HEK293 (cell line): ENCODE data around the gene CHST4.

ENCODE experiments used
- CTCF ChIA-PET: fragments of 350-600 bp; formaldehyde crosslinking; extraction: SDS; loops from one replicate; lab custom pipeline; 2021; ENCODE audit warnings: antibody characterized with exemption; lab: Yijun Ruan, JAX
- POLR2A ChIA-PET: fragments of 300-600 bp; formaldehyde crosslinking; extraction: SDS; loops from one replicate; lab custom pipeline; 2020; ENCODE audit warnings: antibody characterized with exemption, inconsistent platforms; lab: Yijun Ruan, JAX
- H3K27ac ChIP-seq: fragments of 200-500 bp; sonication (Bioruptor generic); 2 replicates; pipeline ENCODE4 v1.5.1; 2014; ENCODE audit warnings: low read depth, low read length, control low read depth, inconsistent platforms; ENCODE audit errors: extremely low read depth
- H3K36me3 ChIP-seq, 2 experiments: fragments of 200-500 bp in 1 of 2; sonication (Bioruptor generic) in 1 of 2; 1 replicate in 1 of 2; 2 replicates in 1 of 2; pipeline ENCODE4 v1.5.1; 2014 to 2017; ENCODE audit warnings: inconsistent platforms in 2 of 2, low read length in 2 of 2; ENCODE audit not compliant: control insufficient read depth in 2 of 2, insufficient read depth in 1 of 2
- H3K4me1 ChIP-seq: fragments of 200-500 bp; sonication (Bioruptor generic); 2 replicates; pipeline ENCODE4 v1.5.1; 2014; ENCODE audit warnings: mild to moderate bottlenecking, low read length, inconsistent platforms; ENCODE audit not compliant: control insufficient read depth, insufficient read depth
- H3K4me3 ChIP-seq: 2 replicates; pipeline ENCODE4 v1.5.1; 2011; ENCODE audit warnings: low read depth, mild to moderate bottlenecking, control low read depth, low read length, moderate library complexity
- H3K9me3 ChIP-seq: fragments of 200-500 bp; sonication (Bioruptor generic); 2 replicates; pipeline ENCODE4 v1.5.1; 2014; ENCODE audit warnings: low read depth, low read length, inconsistent platforms; ENCODE audit not compliant: control insufficient read depth, insufficient read depth
- AEBP2 ChIP-seq: fragments of 450-650 bp; formaldehyde crosslinking; IDR thresholded peaks from 2 replicates; pipeline ENCODE4 v1.5.1; 2016; ENCODE audit warnings: missing biosample characterization, missing genetic modification characterization, borderline replicate concordance
- BCL11A ChIP-seq: fragments of 450-650 bp; formaldehyde crosslinking; IDR thresholded peaks from 2 replicates; pipeline ENCODE4 v1.5.1; 2016; ENCODE audit warnings: low read depth, missing biosample characterization, missing genetic modification characterization
- CTCF ChIP-seq: fragments of 450-650 bp; formaldehyde crosslinking; IDR thresholded peaks from 2 replicates; pipeline ENCODE4 v1.5.1; 2016; ENCODE audit warnings: missing biosample characterization, missing genetic modification characterization
- ELK4 ChIP-seq: IDR thresholded peaks from 2 replicates; pipeline ENCODE4 v1.6.1; 2011; ENCODE audit warnings: mild to moderate bottlenecking, low read depth, low read length, borderline replicate concordance
- SETDB1 ChIP-seq: IDR thresholded peaks from one replicate; pipeline ENCODE4 v1.6.1; 2017; ENCODE audit warnings: mild to moderate bottlenecking, low read length, moderate library complexity, mixed read lengths; ENCODE audit not compliant: insufficient read length
- SP3 ChIP-seq: fragments of 450-650 bp; formaldehyde crosslinking; IDR thresholded peaks from 2 replicates; pipeline ENCODE4 v1.5.1; 2016; ENCODE audit warnings: missing biosample characterization, missing genetic modification characterization
- ZBTB10 ChIP-seq: fragments of 450-650 bp; formaldehyde crosslinking; IDR thresholded peaks from 2 replicates; pipeline ENCODE4 v1.5.1; 2016; ENCODE audit warnings: missing biosample characterization, missing genetic modification characterization
- ZBTB11 ChIP-seq: fragments of 450-650 bp; formaldehyde crosslinking; conservative IDR thresholded peaks from 2 replicates; pipeline ENCODE4 v1.5.1; 2016; ENCODE audit warnings: low read depth, missing biosample characterization, missing genetic modification characterization
- ZNF112 ChIP-seq: fragments of 450-650 bp; formaldehyde crosslinking; IDR thresholded peaks from 2 replicates; pipeline ENCODE4 v1.5.0; 2017; ENCODE audit warnings: missing biosample characterization, missing genetic modification characterization
- ZNF121 ChIP-seq: fragments of 450-650 bp; formaldehyde crosslinking; IDR thresholded peaks from 2 replicates; pipeline ENCODE4 v1.5.1; 2016; ENCODE audit warnings: missing biosample characterization, missing genetic modification characterization
- ZNF132 ChIP-seq: fragments of 450-650 bp; formaldehyde crosslinking; IDR thresholded peaks from 2 replicates; pipeline ENCODE4 v1.5.1; 2017; ENCODE audit warnings: missing biosample characterization, missing genetic modification characterization, borderline replicate concordance
- ZNF157 ChIP-seq: fragments of 450-650 bp; formaldehyde crosslinking; IDR thresholded peaks from 2 replicates; pipeline ENCODE4 v1.5.1; 2016; ENCODE audit warnings: missing biosample characterization, missing genetic modification characterization
- ZNF223 ChIP-seq: fragments of 450-650 bp; formaldehyde crosslinking; IDR thresholded peaks from 2 replicates; pipeline ENCODE4 v1.5.1; 2016; ENCODE audit warnings: missing biosample characterization, missing genetic modification characterization
- ZNF274 ChIP-seq, 2 experiments: fragments of 200-500 bp in 1 of 2; fragments of 450-650 bp in 1 of 2; sonication (Bioruptor generic) in 1 of 2; formaldehyde crosslinking in 1 of 2; IDR thresholded peaks; 2 replicates each; pipeline versions ENCODE4 v1.5.1 to v1.6.1; 2014 to 2016; ENCODE audit warnings: borderline replicate concordance in 1 of 2, inconsistent platforms in 1 of 2, low read length in 1 of 2, missing biosample characterization in 1 of 2, missing genetic modification characterization in 1 of 2
- ZNF280C ChIP-seq: fragments of 450-650 bp; formaldehyde crosslinking; IDR thresholded peaks from 2 replicates; pipeline ENCODE4 v1.5.1; 2016; ENCODE audit warnings: missing biosample characterization, missing genetic modification characterization
- ZNF324 ChIP-seq: fragments of 450-650 bp; formaldehyde crosslinking; IDR thresholded peaks from 2 replicates; pipeline ENCODE4 v1.5.1; 2016; ENCODE audit warnings: missing biosample characterization, missing genetic modification characterization
- ZNF416 ChIP-seq: fragments of 450-650 bp; formaldehyde crosslinking; IDR thresholded peaks from 2 replicates; pipeline ENCODE4 v1.5.1; 2016; ENCODE audit warnings: missing biosample characterization, missing genetic modification characterization
- ZNF426 ChIP-seq: fragments of 450-650 bp; formaldehyde crosslinking; IDR thresholded peaks from 2 replicates; pipeline ENCODE4 v1.5.1; 2017; ENCODE audit warnings: missing biosample characterization, missing genetic modification characterization, mild to moderate bottlenecking, inconsistent platforms, moderate library complexity
- ZNF571 ChIP-seq: fragments of 450-650 bp; formaldehyde crosslinking; IDR thresholded peaks from 2 replicates; pipeline ENCODE4 v1.5.0; 2017; ENCODE audit warnings: missing biosample characterization, missing genetic modification characterization
- ZNF626 ChIP-seq: fragments of 450-650 bp; sonication (Bioruptor Pico); formaldehyde crosslinking; IDR thresholded peaks from 2 replicates; pipeline ENCODE4 v1.5.1; 2018; ENCODE audit warnings: missing biosample characterization, missing genetic modification characterization, inconsistent platforms
- ZNF645 ChIP-seq: fragments of 450-650 bp; formaldehyde crosslinking; IDR thresholded peaks from 2 replicates; pipeline ENCODE4; 2016; ENCODE audit warnings: missing biosample characterization, missing genetic modification characterization
- ZNF830 ChIP-seq: fragments of 450-650 bp; IDR thresholded peaks from 2 replicates; pipeline ENCODE4 v1.5.0; 2018; ENCODE audit warnings: missing biosample characterization, missing genetic modification characterization, low read depth, mild to moderate bottlenecking, moderate library complexity

The CHST4 gene

GRCh38 chr16:71489122-71489521 lies 37.1 kb upstream of the CHST4 start, which contains the start of gene ZNF19 (continued):
- TF ChIP-seq ZBTB11 (tag by site-specific recombination) (no peak), ZNF112 (tag by site-specific recombination) (no peak), ZNF121 (tag by site-specific recombination) (no peak), SETDB1 (no peak), ZNF416 (no peak), ZNF280C (tag by site-specific recombination) (no peak), CTCF (tag by site-specific recombination) (no peak), ZNF324 (tag by site-specific recombination) (no peak)

GRCh38 chr16:71490361-71490760 lies 35.9 kb upstream of the CHST4 start:
- H3K4me1 ChIP-seq = no peaks in the 10 kb centered on the region
- POLR2A ChIA-PET = interaction anchor here (0.5 kb wide), 1 partner anchor 23 kb away, joined by 3 read pairs; no protein-coding TSS in a partner anchor
- no peak for TF ChIP-seq ZNF571 (tag by site-specific recombination)
- TF ChIP-seq SP3 (tag by site-specific recombination) = no peak
- TF ChIP-seq ZNF626 (tag by site-specific recombination) = no peak
- TF ChIP-seq ZNF645 (tag by site-specific recombination) = no peak
- no peak for TF ChIP-seq ELK4
- no peak for TF ChIP-seq ZNF274 (IDR thresholded peaks at IDR 0.05; ENCODE audit: low read length)
- no peak for TF ChIP-seq ZNF274 (tag by site-specific recombination; IDR thresholded peaks at IDR 0.05; ENCODE audit: borderline replicate concordance)
- no peak for TF ChIP-seq ZNF223 (tag by site-specific recombination)
- no peak for TF ChIP-seq ZNF132 (tag by site-specific recombination)
- no peak for TF ChIP-seq BCL11A
- TF ChIP-seq ZNF157 (tag by site-specific recombination) = no peak
- TF ChIP-seq AEBP2 (tag by site-specific recombination) = no peak
- TF ChIP-seq ZBTB10 (tag by site-specific recombination) = no peak
- TF ChIP-seq ZNF830 = no peak
- no peak for TF ChIP-seq ZNF426 (tag by site-specific recombination)

More at GRCh38 chr16:71490361-71490760, 35.9 kb upstream of the CHST4 start:
- no peaks in the 10 kb centered on the region for H3K36me3 ChIP-seq
- no peak overlapping the region for H3K4me3 ChIP-seq
- H3K9me3 ChIP-seq = no peaks in the 10 kb centered on the region
- CTCF ChIA-PET = interaction anchor here (0.8 to 2.0 kb wide), 3 partner anchors 9 to 78 kb away, joined by 3 to 10 read pairs (median 7); no protein-coding TSS in a partner anchor
- H3K27ac ChIP-seq = no peak overlapping the region
